ENCODE measurements around the gene LUM. TPM values are rescaled to one million over a fixed set of nuclear protein-coding genes. Genes with fewer than 3 reads are reported as not detected.

LUM gene, protein sequence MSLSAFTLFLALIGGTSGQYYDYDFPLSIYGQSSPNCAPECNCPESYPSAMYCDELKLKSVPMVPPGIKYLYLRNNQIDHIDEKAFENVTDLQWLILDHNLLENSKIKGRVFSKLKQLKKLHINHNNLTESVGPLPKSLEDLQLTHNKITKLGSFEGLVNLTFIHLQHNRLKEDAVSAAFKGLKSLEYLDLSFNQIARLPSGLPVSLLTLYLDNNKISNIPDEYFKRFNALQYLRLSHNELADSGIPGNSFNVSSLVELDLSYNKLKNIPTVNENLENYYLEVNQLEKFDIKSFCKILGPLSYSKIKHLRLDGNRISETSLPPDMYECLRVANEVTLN
- 54.9 TPM for total RNA-seq
- long read RNA-seq, transcript LUM-201 (3 exons, 3,008 nt): major isoform, 16 of 17 reads
- long read RNA-seq, partial matches to known transcripts: 0 of 17 reads
- long read RNA-seq, other reads (novel, unspliced or antisense): 1 of 17 reads

- ATAC-seq: peak; percentile 55
- peak; percentile 54 for DNase-seq (ENCODE audit: missing footprints)
- intact Hi-C loops (cut with DNase I): no loop called here
These were observed at the start of gene LUM for GRCh38 chr12:91111366-91112325. Gene LUM (minus strand): TSS chr12:91111494. CDS start chr12:91108979, 2,515 bp downstream.

DNA sequence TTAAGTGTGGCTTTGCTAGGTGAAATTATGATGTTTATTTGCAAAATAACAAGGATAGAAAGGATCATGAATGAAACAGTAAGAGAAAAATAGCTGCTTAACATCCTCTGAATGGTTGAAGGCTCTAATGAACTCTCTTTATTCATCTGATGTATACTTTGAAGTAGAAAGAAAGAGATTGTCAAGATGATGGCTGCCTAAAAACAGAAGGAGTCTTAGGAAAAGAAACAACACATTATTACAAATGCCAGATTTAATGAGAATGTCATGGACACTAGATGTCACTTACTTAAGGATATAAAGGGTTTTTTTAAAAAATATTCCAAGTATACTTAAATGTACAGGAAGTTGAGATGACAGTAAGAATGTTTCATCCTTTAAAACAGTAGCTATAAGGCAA lies 49.7 kb upstream of the LUM start:
- ATAC-seq (no peak), DNase-seq (ENCODE audit: missing footprints) (no peak)
- intact Hi-C loops (cut with DNase I): no loop called here

DNA sequence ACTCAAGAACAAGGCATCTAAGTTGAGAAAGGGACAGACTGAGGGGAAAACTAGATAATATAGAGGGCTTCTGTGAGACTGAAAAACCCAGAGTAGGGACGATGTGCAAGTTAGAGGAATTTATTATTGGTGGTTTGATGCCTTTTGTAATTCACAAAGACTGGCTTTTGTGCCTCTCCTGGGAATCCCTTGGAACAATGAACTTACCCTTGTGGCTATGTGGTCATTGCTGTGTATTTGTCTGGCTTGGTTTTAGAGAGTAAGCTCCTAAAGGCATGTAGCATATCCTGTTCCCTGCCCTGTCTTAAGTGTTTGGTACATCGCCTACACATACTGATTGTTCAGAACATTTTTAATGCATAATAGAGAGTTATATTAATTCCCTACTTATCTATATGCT lies 44.7 kb upstream of the LUM start:
- DNase-seq (ENCODE audit: missing footprints) (no peak), ATAC-seq (no peak)
- intact Hi-C loops (cut with DNase I): no loop called here

GRCh38 chr12:91154131-91154530 lies 42.8 kb upstream of the LUM start:
- ATAC-seq (no peak), DNase-seq (ENCODE audit: missing footprints) (no peak)
- intact Hi-C loops (cut with DNase I): no loop called here

DNA sequence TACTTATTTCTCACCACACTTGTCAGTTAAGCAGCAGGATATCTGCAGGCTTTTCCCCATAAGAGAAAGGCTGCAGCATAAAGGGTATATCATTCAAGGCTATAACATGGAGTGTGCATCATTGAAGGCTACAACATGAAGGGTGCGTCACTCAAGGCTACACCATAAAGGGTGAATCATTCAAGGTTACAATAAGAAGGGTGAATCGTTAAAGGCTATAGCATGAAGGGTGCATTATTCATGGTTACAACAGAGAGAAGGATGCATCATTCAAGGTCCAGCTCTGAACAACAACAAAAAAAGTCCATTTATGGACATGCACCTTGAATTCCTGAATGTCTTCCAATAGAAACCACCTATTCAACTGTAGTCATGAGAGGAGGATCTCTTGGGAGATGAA lies 32.8 kb upstream of the LUM start:
- DNase-seq (ENCODE audit: missing footprints) (no peak), ATAC-seq (no peak)
- intact Hi-C loops (cut with DNase I): no loop called here

GRCh38 chr12:91143206-91143605 lies 31.9 kb upstream of the LUM start:
- DNase-seq (ENCODE audit: missing footprints): no peak
- intact Hi-C loops (cut with DNase I): no loop called here
- no peak for ATAC-seq

DNA sequence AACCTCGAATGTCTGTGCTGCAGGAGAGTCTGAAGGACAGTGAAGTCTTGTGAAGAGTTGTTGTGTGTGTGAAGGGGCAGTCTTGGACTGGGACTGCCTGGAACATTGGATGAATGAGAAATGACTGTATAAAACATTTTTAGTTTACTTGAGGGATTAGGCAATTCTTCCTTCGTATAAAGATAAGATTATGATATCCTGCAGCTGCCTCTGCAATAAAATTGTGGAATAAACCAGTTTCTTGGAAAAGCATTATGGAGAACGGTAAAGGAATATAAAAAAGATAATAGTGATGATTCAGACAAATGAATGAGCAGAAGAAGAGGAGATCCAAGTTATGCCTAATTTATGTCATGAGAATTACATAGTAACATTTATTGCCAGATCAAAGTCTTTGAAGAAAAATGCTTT lies 30.9 kb upstream of the LUM start:
- DNase-seq (ENCODE audit: missing footprints): no peak
- intact Hi-C loops (cut with DNase I): no loop called here

GRCh38 chr12:91140026-91140931 lies 29.0 kb upstream of the LUM start:
- no peak for DNase-seq (ENCODE audit: missing footprints)
- intact Hi-C loops (cut with DNase I): no loop called here
- peak; percentile 69 for ATAC-seq

More for the DNA sequence above, 30.9 kb upstream of the LUM start:
- peak; percentile 77 for ATAC-seq

DNA sequence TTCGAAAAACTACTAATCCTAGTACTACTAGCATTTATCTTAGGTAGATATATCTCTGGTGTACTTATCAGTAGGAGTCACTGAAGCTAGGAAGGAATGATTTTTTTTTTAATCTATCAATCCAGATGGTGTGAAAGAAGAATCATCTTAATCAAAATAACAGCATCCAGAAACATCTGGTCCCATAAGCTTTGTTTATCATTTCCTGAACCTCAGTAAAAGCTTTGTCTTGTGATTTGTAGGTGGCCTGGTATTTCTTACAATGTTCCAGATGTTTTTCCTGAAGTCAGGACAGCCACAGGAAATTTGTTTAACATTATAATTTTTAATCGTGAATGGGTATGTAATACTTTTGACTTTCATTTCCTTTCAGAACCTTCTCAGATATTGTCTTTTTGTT lies 28.0 kb upstream of the LUM start:
- intact Hi-C loops (cut with DNase I): no loop called here
- DNase-seq (ENCODE audit: missing footprints) (no peak), ATAC-seq (no peak)

DNA sequence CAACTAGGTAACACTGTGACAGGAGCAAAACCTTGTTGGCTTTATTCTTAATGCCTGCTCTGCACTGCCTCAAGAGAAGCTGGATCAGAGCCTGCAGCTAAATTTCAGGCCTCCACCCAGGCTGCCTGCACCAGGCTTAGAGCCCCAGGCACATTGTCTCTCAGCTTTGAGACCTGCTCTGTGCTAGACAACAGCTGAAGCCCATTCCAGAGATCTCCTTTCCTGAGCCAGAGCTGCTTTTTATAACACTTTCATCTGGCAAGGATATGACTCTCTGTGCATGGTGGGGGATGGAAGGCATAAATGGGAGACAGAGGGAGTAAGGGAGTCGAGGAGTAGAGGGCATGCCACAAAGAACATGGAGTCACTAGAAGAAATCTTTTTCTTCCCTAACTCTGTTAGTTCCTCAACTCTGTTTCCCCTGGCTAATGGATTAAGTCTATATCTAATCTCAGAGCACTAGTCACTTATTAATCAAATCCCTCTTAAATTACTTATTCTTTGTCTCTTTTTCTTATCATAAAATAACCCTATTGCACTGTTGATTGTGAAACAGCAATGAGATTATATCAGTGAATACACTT lies 27.1 kb upstream of the LUM start:
- ATAC-seq: peak; percentile 36
- DNase-seq (ENCODE audit: missing footprints): no peak
- intact Hi-C loops (cut with DNase I): no loop called here

GRCh38 chr12:91133871-91134270 lies 22.6 kb upstream of the LUM start:
- no peak for ATAC-seq
- intact Hi-C loops (cut with DNase I): no loop called here
- no peak for DNase-seq (ENCODE audit: missing footprints)

- intact Hi-C loops (cut with DNase I): no loop called here
- DNase-seq (ENCODE audit: missing footprints) (no peak), ATAC-seq (no peak)
These were observed 18.5 kb upstream of the LUM start for GRCh38 chr12:91129662-91130362.

DNA sequence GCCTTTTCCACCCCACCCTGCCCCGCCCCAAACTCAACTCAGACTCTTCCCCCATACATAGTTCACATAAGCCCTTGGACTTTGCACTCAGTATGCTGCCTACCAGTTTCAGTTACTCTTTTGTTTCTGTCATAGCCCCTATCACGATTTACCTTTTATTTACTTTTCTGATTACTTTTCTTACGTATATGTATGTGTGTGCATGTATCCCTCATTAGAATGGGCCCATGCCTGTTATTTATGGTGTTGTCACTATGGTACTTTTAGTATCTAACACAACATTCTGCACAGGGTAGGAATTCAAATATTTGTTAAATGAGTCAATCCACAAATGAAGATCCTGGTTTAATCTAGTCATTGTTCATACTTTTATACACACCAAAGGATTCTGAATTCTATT lies 16.5 kb upstream of the LUM start:
- no peak for ATAC-seq
- no peak for DNase-seq (ENCODE audit: missing footprints)
- intact Hi-C loops (cut with DNase I): no loop called here

- DNase-seq (ENCODE audit: missing footprints) (no peak), ATAC-seq (no peak)
- intact Hi-C loops (cut with DNase I): no loop called here
These were observed 16.0 kb upstream of the LUM start for GRCh38 chr12:91127306-91127705.

- ATAC-seq (no peak), DNase-seq (ENCODE audit: missing footprints) (no peak)
- intact Hi-C loops (cut with DNase I): no loop called here
These were observed 15.2 kb upstream of the LUM start for GRCh38 chr12:91126516-91126915.

DNA sequence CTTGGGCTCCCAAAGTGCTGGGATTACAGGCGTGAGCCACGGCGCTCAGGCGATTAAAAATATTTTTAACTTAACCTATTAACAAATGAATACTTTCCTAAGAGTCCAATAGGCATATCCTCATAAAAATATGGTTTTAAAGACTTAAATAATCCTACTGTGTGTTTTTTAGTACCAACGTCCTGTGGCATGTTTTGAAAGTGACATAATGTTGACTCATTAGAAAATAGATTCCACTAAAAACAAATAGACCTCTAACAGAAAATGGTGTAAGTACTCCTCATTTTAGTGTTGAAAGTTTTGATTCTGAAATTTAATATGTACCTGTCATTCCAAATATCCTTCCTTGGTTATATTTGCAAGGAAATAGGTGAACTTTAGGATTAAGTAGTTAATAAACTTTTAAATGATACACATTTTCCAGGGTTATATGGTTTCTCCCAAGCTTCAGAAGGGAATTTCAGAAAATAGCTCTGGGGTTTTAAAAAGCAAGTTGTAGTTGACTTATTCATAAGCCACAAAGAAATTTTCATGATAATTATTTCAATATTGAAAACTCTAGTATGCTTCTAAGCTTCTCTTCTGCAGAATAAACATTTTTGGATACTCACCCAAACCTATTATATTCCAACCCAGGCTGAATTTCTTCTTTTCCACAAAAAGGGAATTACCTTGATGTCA lies 12.1 kb upstream of the LUM start:
- intact Hi-C loops (cut with DNase I): no loop called here
- no peak for ATAC-seq
- DNase-seq (ENCODE audit: missing footprints): no peak

DNA sequence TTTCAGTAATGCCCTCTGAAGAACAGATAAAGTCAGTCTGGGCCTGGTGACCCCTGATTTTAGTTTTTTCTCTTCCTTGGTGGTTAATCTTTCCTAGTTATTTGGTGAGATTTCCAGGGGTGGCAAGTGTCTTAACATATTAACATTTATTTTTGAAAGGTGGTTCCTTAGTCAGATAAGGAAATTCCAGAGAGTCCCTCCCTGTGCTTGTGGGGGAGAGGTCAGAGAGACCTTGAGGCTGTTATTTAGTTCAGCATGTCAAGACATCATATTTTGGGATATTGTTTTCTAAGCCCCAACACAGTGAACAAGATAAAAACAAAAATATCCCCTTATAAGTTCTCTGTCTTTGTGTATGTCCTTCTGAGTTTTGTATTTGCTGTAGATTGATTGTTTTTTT lies 9.5 kb upstream of the LUM start:
- intact Hi-C loops (cut with DNase I): no loop called here
- ATAC-seq: no peak
- no peak for DNase-seq (ENCODE audit: missing footprints)
